Measurements from ENCODE around the gene KRT13.

The KRT13 gene

DNA sequence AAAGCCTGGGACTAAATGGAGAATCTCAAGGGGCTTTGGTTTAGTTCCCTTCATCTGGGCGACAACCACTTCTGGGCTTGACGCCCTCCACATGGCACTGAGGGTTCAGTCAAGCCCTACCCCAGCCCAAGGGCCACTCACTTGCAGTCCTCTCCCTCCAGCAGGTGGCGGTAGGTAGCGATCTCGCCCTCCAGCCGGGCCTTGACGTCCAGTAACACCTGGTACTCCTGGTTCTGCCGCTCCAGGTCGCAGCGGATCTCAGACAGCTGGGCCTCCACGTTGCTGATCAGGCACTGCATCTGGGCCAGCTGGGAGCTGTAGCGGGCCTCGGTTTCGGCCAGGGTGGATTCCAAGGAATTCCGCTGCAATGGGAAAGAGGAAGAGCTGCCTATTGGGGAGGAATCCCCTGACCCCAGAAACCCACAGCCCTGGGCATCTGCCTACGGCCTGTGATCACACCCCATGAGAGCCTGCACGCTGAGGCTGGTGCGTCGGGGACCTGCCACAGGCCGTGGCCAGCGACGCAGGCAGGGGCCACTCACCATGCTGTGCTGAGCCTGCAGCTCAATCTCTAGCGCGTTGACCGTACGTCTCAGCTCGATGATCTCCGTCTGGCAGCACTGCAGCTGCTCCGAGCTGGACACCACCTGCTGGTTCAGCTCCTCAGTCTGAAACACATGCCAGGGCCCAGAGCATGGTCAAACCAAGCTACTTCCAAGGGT is 18.4 kb downstream of the KRT13 start:
- no peak overlapping the region for H3K9ac ChIP-seq (ENCODE audit: low read depth, low read length)
- H3K4me1 ChIP-seq (ENCODE audit: control insufficient read depth, insufficient read depth, low read length), result no peaks in the 10 kb centered on the region
- H3K36me3 ChIP-seq (ENCODE audit: insufficient read depth, low read length), result no peaks in the 10 kb centered on the region
- H3K4me2 ChIP-seq (ENCODE audit: low read length), result no peak overlapping the region
- no peak overlapping the region for H3K4me3 ChIP-seq (ENCODE audit: low read length)
- no peaks in the 10 kb centered on the region for H3K9me3 ChIP-seq (replicated peaks; ENCODE audit: low read length)
- H3K27me3 ChIP-seq (ENCODE audit: control insufficient read depth, insufficient read depth, low read length), result peaks cover 7% of the 10 kb centered on the region

DNA sequence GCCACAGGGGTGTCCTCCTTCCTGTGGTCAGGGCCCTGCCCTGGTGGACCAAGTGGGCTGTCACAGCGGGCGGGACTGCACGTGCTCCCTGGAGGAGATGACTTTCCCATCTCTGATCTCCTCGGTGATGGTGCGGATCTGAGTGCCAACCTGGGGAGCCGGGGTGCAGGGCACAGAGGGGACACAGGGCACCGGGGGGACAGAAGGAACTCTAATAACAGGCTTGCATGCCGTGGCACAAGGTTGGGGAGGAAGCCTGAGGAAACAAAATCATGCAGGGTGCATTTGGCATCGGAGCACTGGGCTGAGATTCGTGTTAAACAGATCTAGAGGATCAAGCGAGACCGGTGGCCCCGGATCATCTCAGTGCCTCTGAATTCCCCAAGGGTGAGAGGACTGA is 19.1 kb downstream of the KRT13 start:
- no peak overlapping the region for H3K9ac ChIP-seq (ENCODE audit: low read depth, low read length)
- no peak overlapping the region for H3K4me2 ChIP-seq (ENCODE audit: low read length)
- H3K9me3 ChIP-seq (replicated peaks; ENCODE audit: low read length), result no peaks in the 10 kb centered on the region
- peaks cover 7% of the 10 kb centered on the region for H3K27me3 ChIP-seq (ENCODE audit: control insufficient read depth, insufficient read depth, low read length)
- H3K4me1 ChIP-seq (ENCODE audit: control insufficient read depth, insufficient read depth, low read length), result no peaks in the 10 kb centered on the region
- no peak overlapping the region for H3K4me3 ChIP-seq (ENCODE audit: low read length)
- H3K36me3 ChIP-seq (ENCODE audit: insufficient read depth, low read length), result no peaks in the 10 kb centered on the region

DNA sequence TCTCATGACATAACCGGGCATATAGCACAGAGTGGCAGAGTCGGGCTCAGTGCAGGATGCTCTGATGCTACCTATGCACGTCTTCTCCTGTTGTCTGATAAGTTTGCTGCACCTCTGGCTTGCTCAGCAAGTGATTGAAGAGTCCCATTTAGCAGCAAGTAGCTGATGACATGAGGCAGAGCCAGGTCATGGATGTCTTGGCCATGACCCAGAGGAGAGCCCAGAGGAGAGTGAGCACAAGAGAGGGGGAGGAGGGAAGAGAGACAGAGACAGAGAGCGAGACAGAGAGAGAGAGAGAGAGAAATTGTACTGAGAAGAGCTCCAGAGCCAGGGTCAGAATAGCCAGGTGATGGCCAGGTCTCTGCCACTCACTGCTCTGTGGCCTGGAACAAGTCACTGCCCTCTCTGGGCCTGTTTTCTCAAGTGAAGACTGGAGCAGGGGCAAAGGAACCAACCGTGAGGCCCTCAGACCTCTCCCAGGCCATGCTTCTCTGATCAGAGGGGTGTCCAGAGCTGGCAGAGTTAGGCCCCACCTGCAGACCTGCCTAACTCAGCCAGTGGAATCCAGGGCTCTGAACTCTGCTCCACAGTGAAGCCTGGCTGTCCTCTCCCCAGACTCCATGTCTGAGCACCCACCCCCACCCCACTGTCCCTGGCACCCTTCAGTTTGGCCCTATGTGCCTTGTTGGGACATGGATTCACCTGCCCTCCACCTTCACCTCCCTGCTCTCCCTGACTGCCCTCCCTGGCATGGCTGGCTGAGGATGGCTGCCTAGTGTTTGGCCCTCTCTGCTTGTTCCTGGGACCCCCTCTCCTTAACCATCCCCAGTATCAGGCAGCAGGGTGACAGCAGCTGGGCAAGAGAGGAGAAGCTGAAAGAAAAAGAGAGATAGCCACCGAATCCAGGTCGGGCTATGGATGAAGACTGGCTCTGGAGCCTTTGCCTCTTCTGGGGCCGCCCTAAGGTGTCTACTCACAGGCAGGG is 20.2 kb downstream of the KRT13 start:
- Histone ChIP-seq H3K9ac (ENCODE audit: low read depth, low read length) (no peak overlapping the region), H3K4me3 (ENCODE audit: low read length) (no peak overlapping the region), H3K9me3 (replicated peaks; ENCODE audit: low read length) (no peaks in the 10 kb centered on the region), H3K27me3 (ENCODE audit: control insufficient read depth, insufficient read depth, low read length) (peaks cover 7% of the 10 kb centered on the region), H3K4me1 (ENCODE audit: control insufficient read depth, insufficient read depth, low read length) (no peaks in the 10 kb centered on the region), H3K4me2 (ENCODE audit: low read length) (no peak overlapping the region), H3K36me3 (ENCODE audit: insufficient read depth, low read length) (no peaks in the 10 kb centered on the region)

DNA sequence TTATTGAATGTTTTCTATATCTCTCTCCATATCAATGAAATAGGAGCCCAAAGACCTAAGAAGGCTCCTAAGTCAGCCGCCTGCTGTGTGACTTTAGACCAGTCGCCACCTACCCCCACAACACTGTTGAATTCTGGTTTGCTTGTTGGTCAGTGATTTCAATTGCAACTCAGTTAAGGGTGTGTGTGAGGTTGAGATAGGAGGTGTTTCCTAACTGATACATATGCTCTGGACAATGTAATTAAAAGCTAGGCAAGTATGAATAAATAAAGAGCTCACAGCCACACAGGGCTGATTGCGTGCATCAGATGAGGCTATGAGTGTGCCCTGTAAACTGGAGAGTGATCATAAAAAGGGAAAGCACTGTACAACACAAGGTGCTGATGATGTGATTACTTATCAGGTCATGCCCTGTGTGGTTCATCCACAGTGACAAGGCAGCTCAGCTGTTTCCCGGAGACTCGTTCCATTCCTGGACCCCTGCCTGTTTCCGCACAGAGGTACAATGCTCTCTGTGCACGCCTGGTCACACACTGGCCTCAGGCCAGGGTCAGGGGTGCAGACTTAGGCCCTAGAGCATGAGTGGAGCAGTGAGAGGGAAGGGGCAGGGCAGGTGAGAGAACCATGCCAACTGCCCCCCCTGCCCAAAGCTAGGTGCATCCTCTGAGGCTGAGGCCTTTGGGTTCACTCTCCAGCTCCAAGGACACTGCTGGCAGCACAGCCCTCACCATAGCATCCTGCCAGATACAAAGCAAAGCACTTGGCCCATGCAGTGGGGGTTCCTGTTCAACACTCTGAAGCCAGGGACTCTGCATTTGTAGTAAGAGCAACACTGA is 21.2 kb downstream of the KRT13 start:
- no peaks in the 10 kb centered on the region for H3K36me3 ChIP-seq (ENCODE audit: insufficient read depth, low read length)
- H3K4me3 ChIP-seq (ENCODE audit: low read length), result no peak overlapping the region
- H3K27me3 ChIP-seq (ENCODE audit: control insufficient read depth, insufficient read depth, low read length), result peaks cover 7% of the 10 kb centered on the region
- no peak overlapping the region for H3K9ac ChIP-seq (ENCODE audit: low read depth, low read length)
- no peaks in the 10 kb centered on the region for H3K4me1 ChIP-seq (ENCODE audit: control insufficient read depth, insufficient read depth, low read length)
- H3K9me3 ChIP-seq (replicated peaks; ENCODE audit: low read length), result no peaks in the 10 kb centered on the region
- H3K4me2 ChIP-seq (ENCODE audit: low read length), result no peak overlapping the region

DNA sequence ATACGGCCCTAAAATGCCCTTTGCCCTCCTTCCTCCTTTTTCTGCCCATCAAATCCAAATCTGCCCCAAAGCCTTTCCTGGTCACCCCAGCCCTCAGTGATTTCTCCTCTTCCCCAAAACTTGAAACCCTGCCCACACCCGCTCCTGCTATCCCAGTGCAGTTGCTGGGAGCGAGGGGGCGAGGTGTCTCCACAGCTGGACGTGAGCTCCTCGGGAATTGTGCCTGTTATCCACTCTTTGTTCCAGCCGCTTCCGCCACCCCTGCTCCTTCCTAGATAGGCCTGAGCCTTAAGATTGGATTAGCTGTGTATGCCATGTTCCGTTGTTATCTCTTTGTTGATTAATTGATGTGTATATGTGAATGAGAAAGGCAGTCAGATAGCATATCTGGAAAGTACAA is 21.9 kb downstream of the KRT13 start:
- no peaks in the 10 kb centered on the region for H3K9me3 ChIP-seq (replicated peaks; ENCODE audit: low read length)
- H3K4me2 ChIP-seq (ENCODE audit: low read length), result no peak overlapping the region
- H3K36me3 ChIP-seq (ENCODE audit: insufficient read depth, low read length), result no peaks in the 10 kb centered on the region
- no peak overlapping the region for H3K9ac ChIP-seq (ENCODE audit: low read depth, low read length)
- no peak overlapping the region for H3K4me3 ChIP-seq (ENCODE audit: low read length)
- H3K4me1 ChIP-seq (ENCODE audit: control insufficient read depth, insufficient read depth, low read length), result no peaks in the 10 kb centered on the region
- peaks cover 7% of the 10 kb centered on the region for H3K27me3 ChIP-seq (ENCODE audit: control insufficient read depth, insufficient read depth, low read length)

DNA sequence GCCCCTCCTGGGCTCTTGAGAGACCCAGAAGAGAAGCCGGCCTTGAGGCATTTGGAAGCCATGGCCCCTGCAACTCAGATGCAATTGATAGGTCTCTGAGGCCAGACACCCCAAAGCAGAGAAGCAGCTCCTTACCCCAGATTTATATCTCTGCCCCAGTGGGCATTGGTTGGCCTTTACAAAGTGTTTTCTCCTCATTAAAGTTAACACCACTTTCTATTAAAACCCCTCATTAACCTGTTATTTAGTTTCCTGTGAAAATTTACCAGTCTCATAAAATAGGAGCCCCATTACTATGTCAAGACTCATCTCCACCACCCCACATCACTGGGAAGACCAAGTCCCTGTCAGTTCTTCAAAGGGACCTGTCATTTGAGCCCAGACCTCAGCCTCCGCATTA is 24.4 kb downstream of the KRT13 start, which contains the start of gene KRT35:
Gene KRT35, minus strand, starts transcription at position 116 of the 400 bp plus-strand sequence. Its CDS starts 54 bp downstream, at position 62.
- Histone ChIP-seq H3K4me3 (ENCODE audit: low read length) (no peak within 1 kb of the TSS), H3K27me3 (ENCODE audit: control insufficient read depth, insufficient read depth, low read length) (peaks cover 14% of the 10 kb centered on the region), H3K36me3 (ENCODE audit: insufficient read depth, low read length) (no peaks in the 10 kb centered on the region), H3K4me2 (ENCODE audit: low read length) (no peak within 1 kb of the TSS), H3K9ac (ENCODE audit: low read depth, low read length) (no peak within 1 kb of the TSS), H3K4me1 (ENCODE audit: control insufficient read depth, insufficient read depth, low read length) (no peaks in the 10 kb centered on the region), H3K9me3 (replicated peaks; ENCODE audit: low read length) (no peaks in the 10 kb centered on the region)

DNA sequence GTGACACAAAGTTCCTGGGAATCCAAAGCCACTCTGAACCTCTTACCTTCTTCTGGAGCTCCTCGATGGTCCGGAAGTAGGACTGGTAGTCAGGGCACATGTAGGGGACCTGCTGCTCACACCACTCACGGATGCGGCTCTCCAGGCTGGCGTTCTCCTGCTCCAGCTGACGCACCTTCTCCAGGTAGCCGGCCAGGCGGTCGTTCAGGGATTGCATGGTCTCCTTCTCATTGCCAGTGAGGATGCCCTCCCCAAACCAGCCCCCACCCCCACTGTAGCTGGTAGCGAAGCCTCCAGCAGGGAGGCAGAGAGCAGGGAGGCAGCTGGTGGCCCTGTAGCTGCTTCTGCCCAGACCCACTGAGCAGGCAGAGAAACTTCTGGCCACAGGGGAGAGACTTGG is 24.8 kb downstream of the KRT13 start:
- Histone ChIP-seq H3K9ac (ENCODE audit: low read depth, low read length) (no peak overlapping the region), H3K4me2 (ENCODE audit: low read length) (no peak overlapping the region), H3K36me3 (ENCODE audit: insufficient read depth, low read length) (no peaks in the 10 kb centered on the region), H3K4me1 (ENCODE audit: control insufficient read depth, insufficient read depth, low read length) (no peaks in the 10 kb centered on the region), H3K9me3 (replicated peaks; ENCODE audit: low read length) (no peaks in the 10 kb centered on the region), H3K4me3 (ENCODE audit: low read length) (no peak overlapping the region), H3K27me3 (ENCODE audit: control insufficient read depth, insufficient read depth, low read length) (peaks cover 19% of the 10 kb centered on the region)

DNA sequence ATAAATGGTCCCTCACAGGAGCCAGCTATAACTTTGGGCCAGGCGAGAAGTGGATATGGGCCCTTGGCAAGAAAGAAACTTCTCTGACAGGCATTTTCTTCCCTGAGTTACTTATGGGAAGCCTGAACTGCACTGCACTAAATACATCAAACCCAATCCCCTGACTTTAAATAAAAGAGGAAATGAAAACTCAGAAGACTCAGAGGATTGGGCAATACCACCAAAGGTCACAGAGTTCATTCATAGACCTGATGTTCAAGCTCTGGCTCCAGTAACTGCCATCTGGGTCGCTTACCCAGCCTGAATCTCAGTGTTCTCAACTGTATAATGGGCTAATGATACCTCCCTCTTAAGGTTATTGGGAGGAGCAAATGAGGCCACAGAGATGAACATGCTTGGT is 25.3 kb downstream of the KRT13 start:
- Histone ChIP-seq H3K9ac (ENCODE audit: low read depth, low read length) (no peak overlapping the region), H3K36me3 (ENCODE audit: insufficient read depth, low read length) (no peaks in the 10 kb centered on the region), H3K4me2 (ENCODE audit: low read length) (no peak overlapping the region), H3K4me1 (ENCODE audit: control insufficient read depth, insufficient read depth, low read length) (no peaks in the 10 kb centered on the region), H3K27me3 (ENCODE audit: control insufficient read depth, insufficient read depth, low read length) (peaks cover 23% of the 10 kb centered on the region), H3K4me3 (ENCODE audit: low read length) (no peak overlapping the region), H3K9me3 (replicated peaks; ENCODE audit: low read length) (no peaks in the 10 kb centered on the region)

DNA sequence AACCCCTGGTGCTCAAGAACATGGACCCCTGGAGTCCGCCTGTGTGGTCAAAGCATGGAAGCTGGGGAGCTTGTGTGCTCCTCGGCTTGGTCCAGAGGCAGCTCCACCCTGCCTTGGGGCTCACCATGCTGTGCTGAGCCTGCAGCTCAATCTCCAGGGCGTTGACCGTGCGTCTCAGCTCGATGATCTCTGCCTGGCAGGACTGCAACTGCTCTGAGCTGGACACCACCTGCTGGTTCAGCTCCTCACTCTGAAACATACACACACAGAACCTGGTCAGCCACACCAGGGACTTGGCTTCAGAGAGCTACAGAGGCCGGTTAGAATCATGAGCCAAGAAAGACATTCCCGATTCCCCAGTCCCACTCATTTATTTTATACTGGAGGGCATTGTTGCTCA is 27.2 kb downstream of the KRT13 start:
- Histone ChIP-seq H3K27me3 (ENCODE audit: control insufficient read depth, insufficient read depth, low read length) (peaks cover 27% of the 10 kb centered on the region), H3K9me3 (replicated peaks; ENCODE audit: low read length) (no peaks in the 10 kb centered on the region), H3K9ac (ENCODE audit: low read depth, low read length) (no peak overlapping the region)

DNA sequence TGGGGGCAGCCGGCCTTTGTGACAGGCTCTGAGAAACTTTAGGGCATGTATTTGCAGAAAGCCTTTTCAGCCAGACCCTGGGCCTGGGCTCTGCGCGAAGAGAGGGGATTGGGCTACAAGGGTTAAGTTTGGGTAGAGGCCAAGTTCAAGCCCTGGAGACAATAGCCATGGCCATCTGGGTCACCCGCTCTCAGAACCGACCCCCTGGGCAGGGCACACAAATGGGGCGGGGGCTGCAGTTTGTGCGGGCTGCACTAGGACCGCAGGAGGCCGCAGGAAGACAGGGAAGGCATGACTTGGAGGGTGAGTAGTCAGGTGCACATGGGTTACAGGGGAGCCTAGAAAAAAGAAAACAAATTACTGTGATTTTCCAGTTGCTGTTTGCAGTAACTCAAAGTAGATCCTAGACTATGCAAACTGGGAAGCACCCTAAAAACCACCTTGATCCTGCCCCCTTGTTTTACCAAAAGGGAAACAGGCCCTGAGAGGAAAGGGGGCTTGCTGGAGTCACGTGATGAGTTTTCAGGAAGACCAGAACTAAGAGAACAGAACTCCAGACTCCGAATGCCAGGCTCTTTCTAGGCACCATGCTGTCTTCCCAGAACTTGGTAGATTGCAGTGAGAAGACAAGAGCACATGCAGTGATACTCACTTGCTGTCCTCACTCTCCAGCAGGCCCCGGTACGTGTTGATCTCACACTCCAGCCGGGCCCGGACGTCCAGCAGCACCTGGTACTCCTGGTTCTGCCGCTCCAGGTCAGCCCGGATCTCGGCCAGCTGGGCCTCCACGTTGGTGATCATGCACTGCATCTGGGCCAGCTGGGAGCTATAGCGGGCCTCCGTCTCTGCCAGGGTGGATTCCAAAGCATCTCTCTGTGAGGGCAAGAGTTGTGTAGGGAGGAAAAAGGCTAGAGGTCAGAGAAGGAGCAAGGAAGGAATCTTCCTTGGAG is 28.3 kb downstream of the KRT13 start:
- Histone ChIP-seq H3K27me3 (ENCODE audit: control insufficient read depth, insufficient read depth, low read length) (peaks cover 30% of the 10 kb centered on the region), H3K36me3 (ENCODE audit: insufficient read depth, low read length) (no peaks in the 10 kb centered on the region), H3K4me2 (ENCODE audit: low read length) (no peak overlapping the region), H3K9me3 (replicated peaks; ENCODE audit: low read length) (no peaks in the 10 kb centered on the region), H3K4me1 (ENCODE audit: control insufficient read depth, insufficient read depth, low read length) (no peaks in the 10 kb centered on the region), H3K4me3 (ENCODE audit: low read length) (no peak overlapping the region), H3K9ac (ENCODE audit: low read depth, low read length) (no peak overlapping the region)

More for the DNA sequence above, 27.2 kb downstream of the KRT13 start:
- no peak overlapping the region for H3K4me2 ChIP-seq (ENCODE audit: low read length)
- no peaks in the 10 kb centered on the region for H3K4me1 ChIP-seq (ENCODE audit: control insufficient read depth, insufficient read depth, low read length)
- no peak overlapping the region for H3K4me3 ChIP-seq (ENCODE audit: low read length)
- no peaks in the 10 kb centered on the region for H3K36me3 ChIP-seq (ENCODE audit: insufficient read depth, low read length)
